C1 segment of cervical spinal cord (tissue), 14 donors: ENCODE data around the gene SEC14L5.
"Not testable (repeated sequence)": the region's sequence is repeated elsewhere in the genome, so short reads cannot be mapped to it uniquely, and the experiment has no call there.

Experiments used
- DNase-seq, 14 donors: peaks; one replicate each; lab custom pipeline; 2025; lab: John Stamatoyannopoulos, UW

SEC14L5 gene

GRCh38 chr16:4929619-4930018 is 28.5 kb upstream of the SEC14L5 start:
- not testable (repeated sequence) for DNase-seq

GRCh38 chr16:4931381-4931780 is 26.7 kb upstream of the SEC14L5 start:
- DNase-seq = no peak

GRCh38 chr16:4933433-4933832 is 24.7 kb upstream of the SEC14L5 start:
- no peak for DNase-seq

GRCh38 chr16:4933871-4934395 is 24.2 kb upstream of the SEC14L5 start:
- no peak for DNase-seq

- no peak for DNase-seq
Measured at GRCh38 chr16:4934591-4934990, 23.5 kb upstream of the SEC14L5 start.

- no peak for DNase-seq
Measured at GRCh38 chr16:4935241-4935855, 22.8 kb upstream of the SEC14L5 start.

- DNase-seq = no peak
Measured at GRCh38 chr16:4936181-4936990, 21.7 kb upstream of the SEC14L5 start.

- peak in 1 of 14 donors; percentile 54 for DNase-seq
Measured at GRCh38 chr16:4936991-4937781, 20.9 kb upstream of the SEC14L5 start, which contains the start of gene PPL. Gene PPL (minus strand): TSS chr16:4937148. CDS start chr16:4937045, 103 bp downstream.

- DNase-seq = no peak
Measured at GRCh38 chr16:4937782-4938682, 20.1 kb upstream of the SEC14L5 start.

GRCh38 chr16:4938683-4939030 is 19.5 kb upstream of the SEC14L5 start:
- DNase-seq = no peak

GRCh38 chr16:4940719-4941118 is 17.4 kb upstream of the SEC14L5 start:
- DNase-seq = no peak

GRCh38 chr16:4942481-4942880 is 15.6 kb upstream of the SEC14L5 start:
- DNase-seq = no peak

- peak in 6 of 14 donors; percentile 13 to 80 (median 26) for DNase-seq
Measured at GRCh38 chr16:4944333-4945281, 13.5 kb upstream of the SEC14L5 start.

GRCh38 chr16:4945560-4946502 is 12.3 kb upstream of the SEC14L5 start:
- no peak for DNase-seq

GRCh38 chr16:4946917-4947316 is 11.2 kb upstream of the SEC14L5 start:
- DNase-seq = no peak

GRCh38 chr16:4947722-4948503 is 10.2 kb upstream of the SEC14L5 start:
- DNase-seq = no peak

- DNase-seq = no peak
Measured at GRCh38 chr16:4948903-4949766, 9.0 kb upstream of the SEC14L5 start.
